Aorta (tissue), 5 donors: ENCODE data around the gene KIAA1614. TPM values are rescaled to one million over a fixed set of nuclear protein-coding genes. Genes with fewer than 3 reads are reported as not detected.

Experiments
- ATAC-seq: fragments of 200-7000 bp; cut with Tn5 transposase; one replicate; pipeline ENCODE4 v1.9.1; 2022; ENCODE audit warnings: moderate library complexity; ENCODE audit not compliant: low FRiP score
- DNase-seq, 2 donors: peaks; one replicate each; pipeline ENCODE4 v3.0.0-alpha.2; 2020
- H3K27ac ChIP-seq, 2 donors: one replicate each; pipeline ENCODE4 v1.5.1; 2013; ENCODE audit warnings: low read length in 2 of 2, mild to moderate bottlenecking in 2 of 2, moderate library complexity in 2 of 2, control low read depth in 1 of 2, inconsistent platforms in 1 of 2, low read depth in 1 of 2
- H3K27me3 ChIP-seq, 2 donors: one replicate each; pipeline ENCODE4 v1.6.1; 2013; ENCODE audit warnings: control low read depth in 1 of 2, low read length in 1 of 2, mild to moderate bottlenecking in 1 of 2, moderate library complexity in 1 of 2; ENCODE audit not compliant: insufficient read depth in 2 of 2, control insufficient read depth in 1 of 2
- H3K36me3 ChIP-seq, 2 donors: one replicate each; pipeline ENCODE4 v1.6.1; 2013; ENCODE audit warnings: control low read depth in 1 of 2, low read length in 1 of 2, mild to moderate bottlenecking in 1 of 2; ENCODE audit not compliant: insufficient read depth in 2 of 2, control insufficient read depth in 1 of 2
- H3K4me1 ChIP-seq, 2 donors: one replicate each; pipeline ENCODE4 v1.6.1; 2013; ENCODE audit warnings: low read length in 2 of 2, control low read depth in 1 of 2, mild to moderate bottlenecking in 1 of 2, moderate library complexity in 1 of 2; ENCODE audit not compliant: insufficient read depth in 2 of 2, control insufficient read depth in 1 of 2
- H3K4me3 ChIP-seq, 2 donors: one replicate each; pipeline ENCODE4 v1.5.1; 2013; ENCODE audit warnings: low read length in 2 of 2, control low read depth in 1 of 2, mild to moderate bottlenecking in 1 of 2
- H3K9me3 ChIP-seq: one replicate; pipeline ENCODE4 v1.6.1; 2013; ENCODE audit warnings: mild to moderate bottlenecking, low read length; ENCODE audit not compliant: control insufficient read depth
- WGBS, 2 donors: extraction: QIAGEN DNeasy Blood & Tissue Kit; methylation state at CpG; one replicate each; pipeline ENCODE4 v1.1.7; 2013; 5-methylcytosine and 5-hydroxymethylcytosine counted together
- intact Hi-C, 2 donors: fragments of 100-400 bp; cut with DNase I; formaldehyde crosslinking; loops; one replicate each; pipeline versions ENCODE4 v1.14.2 to v1.15.0; 2022
- polyA plus RNA-seq, 2 donors: library from polyadenylated mRNA; stranded (reverse); fragments of 200-250 nt; gene quantifications; one replicate each; pipeline ENCODE4 v1.2.3, GENCODE V29; 2013
- total RNA-seq, 2 donors: library from RNA; stranded (reverse); fragmentation: NEBNext Ultra II Directional; extraction: Animal tissue kit (Norgen Biotek cat#: 25700); gene quantifications; one replicate each; pipeline ENCODE4 v1.2.1, GENCODE V29; 2021
- donor health status: healthy with polysubstance abuse.
- donor health status: Bipolar disorder and iron deficiency.
- donor health status: DM: no; HTN: no; CAD: no.
- donor health status: DM: no; HTN: no; CAD: no.
- donor health status: DM: yes; HTN: yes; CAD: no.

Gene KIAA1614
- total and polyA plus RNA-seq, 4 donors: 4.3 to 10.5 (median 8.9) TPM

- ATAC-seq (no peak), DNase-seq (no peak)
- no peak overlapping the region for H3K4me3 ChIP-seq
- intact Hi-C loops: no loop called here
- peaks cover 0 to 2% of the 10 kb centered on the region in 2 donors for H3K36me3 ChIP-seq
- no peaks in the 10 kb centered on the region for H3K27me3 ChIP-seq
- H3K9me3 ChIP-seq: no peaks in the 10 kb centered on the region
- no peaks in the 10 kb centered on the region for H3K4me1 ChIP-seq
- no peak overlapping the region for H3K27ac ChIP-seq
- 68 to 75% methylated on average over 7 of the region's 7 CpGs for WGBS, 2 donors
These were observed 12.9 kb downstream of the KIAA1614 start for GRCh38 chr1:180925471-180926051.

- Histone ChIP-seq H3K36me3 (peaks cover 0 to 2% of the 10 kb centered on the region in 2 donors), H3K4me1 (no peaks in the 10 kb centered on the region), H3K27me3 (no peaks in the 10 kb centered on the region), H3K4me3 (no peak overlapping the region), H3K9me3 (no peaks in the 10 kb centered on the region), H3K27ac (no peak overlapping the region)
- ATAC-seq (peak; percentile 16), DNase-seq (peak in 1 of 2 donors; percentile 60)
- intact Hi-C loops: no loop called here
- 33% methylated on average over 14 of the region's 14 CpGs for WGBS, 2 donors
These were observed 13.7 kb downstream of the KIAA1614 start for GRCh38 chr1:180926164-180926981.

GRCh38 chr1:180927348-180927747, 14.7 kb downstream of the KIAA1614 start:
- DNase-seq: peak in 1 of 2 donors; percentile 32
- H3K27ac ChIP-seq: no peak overlapping the region
- intact Hi-C loops: no loop called here
- no peak for ATAC-seq
- 91 to 94% methylated on average over 13 of the region's 13 CpGs for WGBS, 2 donors
- no peak overlapping the region for H3K4me3 ChIP-seq
- H3K36me3 ChIP-seq: peaks cover 0 to 2% of the 10 kb centered on the region in 2 donors
- no peaks in the 10 kb centered on the region for H3K9me3 ChIP-seq
- no peaks in the 10 kb centered on the region for H3K27me3 ChIP-seq
- no peaks in the 10 kb centered on the region for H3K4me1 ChIP-seq

DNA sequence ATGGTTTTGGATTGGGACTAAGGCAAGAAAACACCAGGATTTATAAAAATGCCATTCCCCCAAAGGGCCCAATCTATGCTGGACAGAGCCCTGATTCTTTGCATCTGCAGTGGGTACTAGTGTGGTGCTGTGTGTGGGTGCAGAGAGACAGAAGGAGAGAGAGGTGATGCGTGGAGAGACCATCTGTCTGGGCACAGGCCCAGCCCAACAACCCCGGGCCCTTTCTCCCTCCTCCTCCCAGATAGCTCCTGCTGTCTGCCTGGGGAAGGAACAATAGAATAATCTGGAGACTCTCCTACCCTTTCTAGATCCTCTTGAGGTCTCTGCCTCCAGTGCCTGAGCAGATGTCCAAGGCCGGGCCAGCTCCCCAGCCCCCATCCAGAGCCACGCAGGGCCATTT, 15.1 kb downstream of the KIAA1614 start:
- intact Hi-C loops: no loop called here
- H3K4me1 ChIP-seq: no peaks in the 10 kb centered on the region
- H3K27ac ChIP-seq: no peak overlapping the region
- peaks cover 0 to 2% of the 10 kb centered on the region in 2 donors for H3K36me3 ChIP-seq
- no peak overlapping the region for H3K4me3 ChIP-seq
- WGBS, 2 donors: 88% methylated on average over 4 of the region's 4 CpGs
- peak in 1 of 2 donors; percentile 24 for DNase-seq
- H3K9me3 ChIP-seq: no peaks in the 10 kb centered on the region
- ATAC-seq: no peak
- no peaks in the 10 kb centered on the region for H3K27me3 ChIP-seq

- Histone ChIP-seq H3K27ac (no peak overlapping the region), H3K4me1 (no peaks in the 10 kb centered on the region), H3K36me3 (peaks cover 0 to 2% of the 10 kb centered on the region in 2 donors), H3K27me3 (no peaks in the 10 kb centered on the region), H3K4me3 (no peak overlapping the region), H3K9me3 (no peaks in the 10 kb centered on the region)
- WGBS, 2 donors: 77 to 82% methylated on average over 17 of the region's 17 CpGs
- intact Hi-C loops: no loop called here
- peak in 1 of 2 donors; percentile 7 for DNase-seq
- no peak for ATAC-seq
These were observed 15.9 kb downstream of the KIAA1614 start for GRCh38 chr1:180928331-180929230.

- ATAC-seq (no peak), DNase-seq (no peak)
- no peak overlapping the region for H3K27ac ChIP-seq
- no peaks in the 10 kb centered on the region for H3K4me1 ChIP-seq
- H3K36me3 ChIP-seq: peaks cover 0 to 2% of the 10 kb centered on the region in 2 donors
- intact Hi-C loops: no loop called here
- WGBS, 2 donors: 92 to 94% methylated on average over 3 of the region's 3 CpGs
- H3K4me3 ChIP-seq: no peak overlapping the region
- H3K9me3 ChIP-seq: no peaks in the 10 kb centered on the region
- H3K27me3 ChIP-seq: no peaks in the 10 kb centered on the region
These were observed 16.7 kb downstream of the KIAA1614 start for GRCh38 chr1:180929389-180929788.

GRCh38 chr1:180930687-180931086, 18.0 kb downstream of the KIAA1614 start:
- no peak overlapping the region for H3K4me3 ChIP-seq
- intact Hi-C loops: no loop called here
- H3K36me3 ChIP-seq: peaks cover 0 to 2% of the 10 kb centered on the region in 2 donors
- H3K9me3 ChIP-seq: no peaks in the 10 kb centered on the region
- DNase-seq (no peak), ATAC-seq (no peak)
- no peak overlapping the region for H3K27ac ChIP-seq
- 95 to 96% methylated on average over 5 of the region's 5 CpGs for WGBS, 2 donors
- no peaks in the 10 kb centered on the region for H3K27me3 ChIP-seq
- H3K4me1 ChIP-seq: no peaks in the 10 kb centered on the region

GRCh38 chr1:180931529-180931928, 18.8 kb downstream of the KIAA1614 start:
- ATAC-seq (no peak), DNase-seq (no peak)
- intact Hi-C loops: no loop called here
- Histone ChIP-seq H3K36me3 (peaks cover 0 to 2% of the 10 kb centered on the region in 2 donors), H3K27me3 (no peaks in the 10 kb centered on the region), H3K4me3 (no peak overlapping the region), H3K4me1 (no peaks in the 10 kb centered on the region), H3K9me3 (no peaks in the 10 kb centered on the region), H3K27ac (no peak overlapping the region)
- WGBS, 2 donors: 88 to 90% methylated on average over 4 of the region's 4 CpGs
